ENCODE results near the gene TMEM18. TPM values are rescaled to one million over a fixed set of nuclear protein-coding genes. Genes with fewer than 3 reads are reported as not detected.

Gene TMEM18
- total RNA-seq, 1 experiment from 2014 or later, result 26.6 TPM

GRCh38 chr2:672606-672905 lies 4.7 kb downstream of the TMEM18 start:
- DNase-seq (ENCODE audit: low read depth), result no peak

- no peak for DNase-seq (ENCODE audit: low read depth)
Measured at GRCh38 chr2:671787-672605, 5.2 kb downstream of the TMEM18 start.

GRCh38 chr2:671072-671471 lies 6.1 kb downstream of the TMEM18 start:
- DNase-seq (ENCODE audit: low read depth), result no peak

GRCh38 chr2:670637-671036 lies 6.6 kb downstream of the TMEM18 start:
- DNase-seq (ENCODE audit: low read depth), result no peak

GRCh38 chr2:669323-669722 lies 7.9 kb downstream of the TMEM18 start:
- peak; percentile 65 for DNase-seq (ENCODE audit: low read depth)

GRCh38 chr2:668000-668398 lies 9.2 kb downstream of the TMEM18 start:
- DNase-seq (ENCODE audit: low read depth), result no peak

- peak; percentile 67 for DNase-seq (ENCODE audit: low read depth)
Measured at GRCh38 chr2:667332-667999, 9.7 kb downstream of the TMEM18 start.

- DNase-seq (ENCODE audit: low read depth), result no peak
Measured at GRCh38 chr2:666441-666840, 10.8 kb downstream of the TMEM18 start.

- DNase-seq (ENCODE audit: low read depth), result no peak
Measured at GRCh38 chr2:665340-666073, 11.7 kb downstream of the TMEM18 start.

GRCh38 chr2:664063-664462 lies 13.1 kb downstream of the TMEM18 start:
- DNase-seq (ENCODE audit: low read depth), result no peak

- DNase-seq (ENCODE audit: low read depth), result no peak
Measured at GRCh38 chr2:663221-663620, 14.0 kb downstream of the TMEM18 start.

GRCh38 chr2:661360-661635 lies 15.9 kb downstream of the TMEM18 start:
- DNase-seq (ENCODE audit: low read depth), result no peak

GRCh38 chr2:660586-661359 lies 16.4 kb downstream of the TMEM18 start:
- no peak for DNase-seq (ENCODE audit: low read depth)

- no peak for DNase-seq (ENCODE audit: low read depth)
Measured at GRCh38 chr2:660029-660428, 17.2 kb downstream of the TMEM18 start.

GRCh38 chr2:658426-658825 lies 18.8 kb downstream of the TMEM18 start:
- no peak for DNase-seq (ENCODE audit: low read depth)

- DNase-seq (ENCODE audit: low read depth), result no peak
Measured at GRCh38 chr2:657766-658165, 19.4 kb downstream of the TMEM18 start.

- DNase-seq (ENCODE audit: low read depth), result no peak
Measured at GRCh38 chr2:656676-657075, 20.5 kb downstream of the TMEM18 start.

- DNase-seq (ENCODE audit: low read depth), result peak; percentile 21
Measured at GRCh38 chr2:655626-656025, 21.6 kb downstream of the TMEM18 start.

GRCh38 chr2:654896-655295 lies 22.3 kb downstream of the TMEM18 start:
- no peak for DNase-seq (ENCODE audit: low read depth)

- no peak for DNase-seq (ENCODE audit: low read depth)
Measured at GRCh38 chr2:653645-654425, 23.4 kb downstream of the TMEM18 start.

- no peak for DNase-seq (ENCODE audit: low read depth)
Measured at GRCh38 chr2:652881-653480, 24.2 kb downstream of the TMEM18 start.

Data from RPMI7951 (cell line).